Peyer's patch (tissue), 4 donors: ENCODE data around the gene APLNR.

ENCODE experiments used
- POLR2A ChIP-seq, 2 donors: fragments of 450-650 bp; IDR thresholded peaks; one replicate each; pipeline ENCODE4 v1.5.1; 2017; ENCODE audit warnings: antibody characterized with exemption in 2 of 2, mild to moderate bottlenecking in 2 of 2, moderate library complexity in 2 of 2
- TF ChIP-seq, protein P1 (sequence below), 6 experiments: fragments of 450-650 bp in 4 of 6; fragments of 200-600 bp in 2 of 6; sonication (generic) in 1 of 6; IDR thresholded peaks; one replicate each; pipeline ENCODE4 v1.5.1; 2017 to 2019; ENCODE audit warnings: antibody characterized with exemption in 6 of 6, mild to moderate bottlenecking in 3 of 6, moderate library complexity in 1 of 6

GRCh38 chr11:57231539-57232253, 5.4 kb downstream of the APLNR start:
- TF ChIP-seq, protein P1, sequence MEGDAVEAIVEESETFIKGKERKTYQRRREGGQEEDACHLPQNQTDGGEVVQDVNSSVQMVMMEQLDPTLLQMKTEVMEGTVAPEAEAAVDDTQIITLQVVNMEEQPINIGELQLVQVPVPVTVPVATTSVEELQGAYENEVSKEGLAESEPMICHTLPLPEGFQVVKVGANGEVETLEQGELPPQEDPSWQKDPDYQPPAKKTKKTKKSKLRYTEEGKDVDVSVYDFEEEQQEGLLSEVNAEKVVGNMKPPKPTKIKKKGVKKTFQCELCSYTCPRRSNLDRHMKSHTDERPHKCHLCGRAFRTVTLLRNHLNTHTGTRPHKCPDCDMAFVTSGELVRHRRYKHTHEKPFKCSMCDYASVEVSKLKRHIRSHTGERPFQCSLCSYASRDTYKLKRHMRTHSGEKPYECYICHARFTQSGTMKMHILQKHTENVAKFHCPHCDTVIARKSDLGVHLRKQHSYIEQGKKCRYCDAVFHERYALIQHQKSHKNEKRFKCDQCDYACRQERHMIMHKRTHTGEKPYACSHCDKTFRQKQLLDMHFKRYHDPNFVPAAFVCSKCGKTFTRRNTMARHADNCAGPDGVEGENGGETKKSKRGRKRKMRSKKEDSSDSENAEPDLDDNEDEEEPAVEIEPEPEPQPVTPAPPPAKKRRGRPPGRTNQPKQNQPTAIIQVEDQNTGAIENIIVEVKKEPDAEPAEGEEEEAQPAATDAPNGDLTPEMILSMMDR (IDR thresholded peaks at IDR 0.05), result no peak
- TF ChIP-seq POLR2A (IDR thresholded peaks at IDR 0.05), result no peak
